Esophagus muscularis mucosa (tissue), 3 donors: Measurements from ENCODE around the gene LACTBL1.

Experiments used
- CTCF ChIP-seq, 3 experiments: fragments of 200-600 bp in 2 of 3; fragments of 450-650 bp in 1 of 3; sonication (generic) in 2 of 3; IDR thresholded peaks; one replicate each; pipeline ENCODE4 v1.5.1; 2017 to 2019; ENCODE audit warnings: antibody characterized with exemption in 3 of 3, mild to moderate bottlenecking in 2 of 3, moderate library complexity in 1 of 3
- EP300 ChIP-seq: sonication (generic); formaldehyde crosslinking; IDR thresholded peaks from one replicate; pipeline ENCODE4 v1.6.1; 2017; ENCODE audit warnings: antibody characterized with exemption

- TF ChIP-seq EP300 = no peak
- TF ChIP-seq CTCF (IDR thresholded peaks at IDR 0.05) = no peak
These were observed 54.7 kb downstream of the LACTBL1 start for GRCh38 chr1:22917989-22918388.
